GM21576 (cell line): ENCODE results near the gene ZNF425.
"Not testable (repeated sequence)": the region's sequence is repeated elsewhere in the genome, so short reads cannot be mapped to it uniquely, and the experiment has no call there.

Experiments
- ATAC-seq: cut with Tn5 transposase; IDR thresholded peaks from one replicate; pipeline ENCODE4 v1.9.1; 2021; ENCODE audit warnings: mild to moderate bottlenecking, moderate library complexity; ENCODE audit not compliant: unreplicated experiment

Gene ZNF425

DNA sequence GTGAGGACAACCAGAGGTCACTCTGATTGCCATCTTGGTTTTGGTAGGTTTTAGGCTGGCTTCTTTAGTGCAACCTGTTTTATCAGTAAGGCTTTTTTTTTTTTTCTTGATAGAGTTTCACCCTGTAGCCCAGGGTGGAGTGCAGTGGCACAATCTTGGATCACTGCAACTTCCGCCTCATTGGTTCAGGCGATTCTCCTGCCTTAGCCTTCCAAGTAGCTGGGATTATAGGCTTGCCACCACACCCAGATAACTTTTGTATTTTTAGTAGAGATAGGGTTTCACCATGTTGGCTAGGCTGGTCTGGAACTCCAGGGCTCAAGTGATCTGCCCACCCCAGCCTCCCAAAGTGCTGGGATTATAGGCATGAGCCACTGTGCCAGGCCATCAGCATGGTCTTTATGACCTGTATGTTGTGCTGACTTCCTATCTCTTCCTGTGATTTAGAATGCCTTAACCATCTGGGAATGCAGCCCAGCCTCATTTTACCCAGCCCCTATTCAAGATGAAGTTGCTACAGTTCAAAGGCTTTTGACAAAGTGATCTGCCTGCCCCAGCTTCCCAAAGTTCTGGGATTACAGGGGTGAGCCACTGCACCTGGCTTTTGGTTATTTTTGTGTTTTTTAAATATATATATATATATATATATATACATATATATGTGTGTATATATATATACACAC lies 7.0 kb upstream of the ZNF425 start:
- ATAC-seq: no peak

DNA sequence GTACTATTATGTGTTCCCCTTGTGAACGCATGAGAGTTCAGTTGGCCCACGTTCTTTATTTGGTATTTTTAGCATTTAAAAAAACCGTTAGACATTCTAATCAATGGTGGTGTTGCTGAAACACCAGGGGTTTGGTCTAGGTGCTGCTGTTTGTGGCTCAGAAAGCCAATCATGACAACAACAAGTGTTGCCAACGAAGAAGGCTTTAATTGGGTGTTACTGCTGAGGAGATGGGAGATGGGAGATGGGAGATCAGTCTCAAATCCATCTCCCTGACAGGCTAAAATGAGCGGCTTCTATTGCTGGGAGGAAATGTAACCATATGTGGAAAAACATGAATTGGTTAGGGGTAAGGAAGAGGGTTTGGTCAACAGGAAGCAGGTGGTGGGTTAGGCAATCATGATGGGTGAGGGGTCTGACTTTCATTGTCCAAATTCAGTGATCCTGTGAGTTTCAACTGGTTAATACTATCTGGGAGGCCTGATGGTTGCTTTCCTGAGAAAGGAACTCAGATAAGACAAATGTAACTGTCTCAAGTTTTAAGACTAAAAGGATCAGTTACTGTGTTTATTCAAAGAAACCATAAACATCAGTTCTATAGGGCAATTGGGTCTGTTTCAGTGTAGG lies 4.6 kb upstream of the ZNF425 start:
- no peak for ATAC-seq

DNA sequence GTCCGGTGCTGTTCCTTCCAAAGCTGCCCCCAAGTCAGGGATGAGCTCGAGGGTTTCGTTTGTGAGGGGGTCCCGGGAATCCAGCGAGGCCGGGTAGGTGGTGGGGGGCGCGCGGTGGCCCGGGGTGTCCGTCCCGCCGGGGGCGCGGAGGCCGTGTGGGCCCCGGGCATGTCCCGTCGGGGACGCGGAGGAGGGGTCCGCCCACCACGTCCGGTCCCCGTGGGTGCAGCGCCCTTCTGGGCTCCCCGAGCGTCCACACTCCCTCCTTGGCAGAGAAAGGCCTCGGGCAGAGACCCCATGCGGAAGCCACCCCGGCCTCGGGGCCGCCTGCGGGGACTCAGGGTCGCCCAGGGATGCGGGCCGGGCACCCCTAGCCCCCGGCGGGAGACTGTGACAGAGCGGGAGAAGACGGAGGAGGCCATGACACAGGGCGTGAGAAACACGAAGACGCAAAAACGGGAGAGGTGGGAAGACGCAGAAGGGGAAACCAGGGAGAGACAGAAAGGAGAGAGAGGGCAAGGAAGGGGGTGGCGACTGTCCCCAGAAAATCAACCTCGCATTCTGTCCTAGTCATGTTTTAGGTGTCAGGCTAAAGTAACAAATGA lies 640 bp upstream of the ZNF425 start:
- ATAC-seq: peak; percentile 38

DNA sequence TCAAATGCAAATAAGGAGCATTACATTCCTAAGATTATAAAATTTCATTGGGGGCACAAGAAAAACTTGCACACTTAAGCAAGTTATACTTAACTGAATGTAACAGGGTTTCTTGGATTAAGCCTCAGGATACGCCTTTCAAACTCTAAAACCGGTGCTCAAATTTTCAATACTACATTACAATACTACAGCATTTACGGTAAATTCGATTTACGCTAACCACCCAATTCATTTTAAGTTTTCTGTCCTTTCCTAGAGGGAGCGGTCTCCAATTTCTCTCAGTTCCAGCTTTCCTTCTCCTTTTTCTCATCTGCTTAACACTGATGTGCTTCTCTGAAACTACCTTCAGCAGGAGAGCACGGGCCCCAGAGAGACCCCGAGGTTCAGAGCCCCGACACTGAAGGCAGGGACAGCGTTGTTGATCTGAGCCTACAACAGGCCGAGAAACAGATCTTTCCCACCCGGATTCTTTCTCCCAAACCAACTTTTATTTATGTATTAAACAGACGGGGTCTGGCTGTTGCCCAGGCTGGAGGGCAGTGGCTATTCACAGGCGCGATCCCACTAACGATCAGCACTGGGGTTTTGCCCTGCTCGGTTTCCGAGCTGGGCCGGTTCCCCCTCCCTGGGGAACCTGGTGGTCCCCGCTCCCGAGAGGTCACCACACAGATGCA lies 798 bp downstream of the ZNF425 start:
- no peak for ATAC-seq

GRCh38 chr7:149109969-149110368 lies 16.2 kb downstream of the ZNF425 start:
- ATAC-seq: no peak

GRCh38 chr7:149104749-149105148 lies 21.4 kb downstream of the ZNF425 start:
- ATAC-seq: no peak

DNA sequence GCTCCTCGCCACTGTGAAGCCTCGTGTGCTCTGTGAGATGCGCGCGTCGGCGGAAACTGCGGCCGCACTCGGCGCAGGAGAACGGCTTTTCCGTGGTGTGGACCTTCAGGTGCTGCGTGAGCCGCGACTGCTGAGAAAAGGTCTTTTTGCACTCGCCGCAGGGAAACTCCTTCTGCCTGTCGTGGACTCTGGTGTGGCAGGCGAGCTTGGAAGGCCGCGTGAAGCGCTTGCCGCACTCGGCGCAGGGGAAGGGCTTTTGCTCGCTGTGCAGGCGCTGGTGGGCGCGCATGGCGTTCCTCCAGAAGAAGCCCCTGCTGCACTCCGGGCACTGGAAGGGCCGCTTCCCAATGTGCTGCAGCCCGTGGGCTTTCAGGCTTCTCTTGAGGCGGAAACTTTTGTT lies 21.9 kb downstream of the ZNF425 start:
- no peak for ATAC-seq

DNA sequence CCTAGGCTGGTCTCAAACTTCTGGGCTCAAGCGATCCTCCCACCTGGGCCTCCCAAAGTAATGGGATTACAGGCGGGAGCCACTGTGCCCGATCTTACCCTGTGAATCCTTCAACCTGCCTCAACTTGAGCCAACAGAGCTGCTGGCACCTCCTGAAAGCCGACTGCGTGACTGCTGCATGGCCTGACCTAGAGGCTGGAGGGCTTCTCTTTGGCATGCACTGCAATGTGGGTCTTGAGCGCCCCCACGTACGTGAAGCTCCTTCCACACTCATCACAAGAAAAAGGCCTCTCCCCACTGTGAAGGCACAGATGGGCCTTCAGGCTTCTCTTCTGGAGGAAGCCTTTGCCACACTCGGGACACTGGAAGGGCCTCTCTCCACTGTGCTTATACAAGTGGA lies 22.7 kb downstream of the ZNF425 start:
- no peak for ATAC-seq

GRCh38 chr7:149102666-149103065 lies 23.5 kb downstream of the ZNF425 start:
- no peak for ATAC-seq

DNA sequence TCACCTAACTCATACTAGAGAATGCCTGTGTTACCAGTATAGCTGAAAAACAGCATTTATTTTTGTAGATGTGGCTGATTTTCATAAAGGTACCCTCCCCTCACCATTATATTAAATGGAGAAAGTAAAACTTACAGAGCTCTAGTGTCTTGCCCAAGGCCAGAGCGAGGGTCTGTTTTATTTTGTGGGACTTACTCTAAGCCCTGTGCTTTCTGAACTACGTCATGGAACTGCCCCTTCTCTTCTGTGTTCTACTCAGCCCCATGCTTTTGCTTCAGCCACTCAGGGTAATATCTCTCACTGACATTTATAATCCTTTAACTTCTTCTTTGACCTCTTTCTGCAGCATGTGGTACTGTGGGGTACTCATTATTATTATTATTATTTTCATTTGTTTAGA lies 25.3 kb downstream of the ZNF425 start:
- no peak for ATAC-seq

GRCh38 chr7:149099058-149099457 lies 27.1 kb downstream of the ZNF425 start:
- ATAC-seq: no peak

DNA sequence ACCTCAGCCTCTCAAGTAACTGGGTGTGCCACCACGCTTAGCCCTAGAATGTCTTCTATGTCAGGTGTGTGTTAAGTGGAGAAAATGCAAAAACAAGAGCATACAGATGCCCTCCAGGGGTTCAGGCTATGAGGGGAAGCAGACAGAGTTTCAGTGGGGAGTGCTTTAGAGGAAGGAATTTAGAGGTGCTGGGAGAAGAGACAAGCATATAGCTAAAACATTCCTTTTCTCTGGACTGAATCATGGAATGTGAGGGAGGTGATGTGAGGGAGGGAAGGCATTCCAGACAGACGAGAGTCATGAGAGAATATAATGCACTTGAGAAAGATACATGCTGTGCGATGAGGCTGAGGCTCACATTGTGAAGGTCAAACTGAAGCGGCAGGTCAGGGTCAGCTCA lies 29.0 kb downstream of the ZNF425 start:
- no peak for ATAC-seq

- no peak for ATAC-seq
Observed at GRCh38 chr7:149093228-149093627, 32.9 kb downstream of the ZNF425 start.

DNA sequence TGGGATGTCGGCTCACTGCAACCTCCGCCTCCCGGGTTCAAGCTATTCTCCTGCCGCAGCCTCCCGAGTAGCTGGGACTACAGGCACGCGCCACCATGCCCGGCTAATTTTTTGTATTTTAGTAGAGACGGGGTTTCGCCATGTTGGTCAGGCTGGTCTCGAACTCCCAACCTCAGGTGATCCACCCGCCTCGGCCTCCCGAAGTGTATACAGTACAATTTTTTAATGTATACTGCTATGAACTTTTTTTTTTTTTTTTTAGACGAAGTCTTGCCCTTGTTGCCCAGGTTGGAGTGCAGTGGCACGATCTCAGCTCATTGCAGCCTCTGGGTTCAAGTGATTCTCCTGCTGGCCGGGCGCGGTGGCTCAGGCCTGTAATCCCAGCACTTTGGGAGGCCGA lies 33.9 kb downstream of the ZNF425 start:
- ATAC-seq: not testable (repeated sequence)

- ATAC-seq: peak; percentile 82
Observed at GRCh38 chr7:149090397-149091195, 35.5 kb downstream of the ZNF425 start, which contains the start of gene ZNF786. ZNF786 (minus strand) TSS chr7:149090718; CDS start chr7:149090640, 78 bp downstream.

DNA sequence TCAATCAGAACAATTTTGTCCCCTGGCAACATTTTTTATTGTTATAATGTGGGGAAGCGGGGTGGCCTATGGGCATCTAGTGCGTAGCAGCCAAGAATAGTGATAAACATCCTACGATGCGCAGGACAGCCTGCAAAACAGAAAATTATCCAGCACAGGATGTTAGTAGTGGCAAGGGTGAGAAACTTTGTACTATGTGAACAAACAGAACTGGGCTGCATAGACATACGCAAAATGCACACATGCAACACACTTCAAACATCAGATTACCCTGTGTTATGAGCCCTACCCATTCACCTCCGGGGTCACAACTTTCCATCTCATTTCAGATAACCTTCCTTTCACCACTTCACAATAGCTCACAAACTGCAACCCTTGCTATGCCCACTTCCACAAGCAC lies 38.7 kb downstream of the ZNF425 start:
- no peak for ATAC-seq

- no peak for ATAC-seq
Observed at GRCh38 chr7:149085866-149086265, 40.3 kb downstream of the ZNF425 start.

DNA sequence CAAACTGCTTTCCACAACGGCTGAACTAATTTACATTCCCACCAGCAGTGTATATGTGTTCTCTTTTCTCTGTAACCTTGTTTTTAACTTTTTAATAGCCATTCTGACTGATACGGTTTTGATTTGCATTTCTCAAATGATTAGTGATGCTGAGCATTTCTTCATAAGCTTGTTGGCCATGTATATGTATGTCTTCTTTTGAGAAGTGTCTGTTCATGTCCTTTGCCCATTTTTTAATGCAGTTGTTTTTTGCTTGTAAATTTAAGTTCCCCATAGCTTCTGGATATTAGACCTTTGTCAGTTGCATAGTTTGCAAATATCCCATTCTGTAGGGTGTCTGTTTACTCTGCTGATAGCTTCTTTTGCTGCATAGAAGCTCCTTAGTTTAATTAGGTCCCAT lies 41.7 kb downstream of the ZNF425 start:
- no peak for ATAC-seq

- ATAC-seq: no peak
Observed at GRCh38 chr7:149081914-149082313, 44.2 kb downstream of the ZNF425 start.

DNA sequence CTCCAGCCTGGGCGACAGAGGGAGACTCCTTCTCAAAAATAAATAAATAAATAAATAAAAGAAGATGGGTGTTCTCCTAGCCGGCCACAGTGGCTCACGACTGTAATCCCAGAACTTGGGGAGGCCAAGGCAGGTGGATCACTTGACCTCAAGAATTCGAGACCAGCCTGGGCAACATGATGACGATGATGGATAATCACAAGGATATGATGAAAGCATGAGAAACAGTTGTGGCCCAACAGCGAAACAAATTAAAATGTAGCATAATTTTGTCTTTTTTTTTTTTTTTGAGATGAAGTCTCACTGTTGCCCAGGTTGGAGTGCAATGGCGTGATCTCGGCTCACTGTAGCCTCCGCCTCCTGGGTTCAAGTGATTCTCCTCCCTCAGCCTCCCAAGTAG lies 48.5 kb downstream of the ZNF425 start:
- ATAC-seq: no peak

DNA sequence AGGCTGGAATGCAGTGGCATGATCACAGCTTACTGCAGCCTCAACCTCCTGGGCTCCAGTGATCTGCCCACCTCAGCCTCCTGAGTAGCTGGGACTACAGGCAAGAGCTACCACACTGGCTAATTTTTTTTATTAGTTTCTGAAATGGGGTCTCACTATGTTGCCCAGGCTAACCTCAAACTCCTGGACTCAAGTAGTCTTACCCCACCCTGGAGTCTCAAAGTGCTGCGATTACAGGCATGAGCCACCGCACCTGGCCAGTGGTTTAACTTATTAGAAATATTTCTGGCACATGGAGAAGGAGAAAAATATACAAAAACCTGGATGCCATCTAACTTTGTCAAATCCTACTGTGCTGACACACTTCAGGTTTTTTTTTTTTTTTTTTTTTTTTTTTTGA lies 50.8 kb downstream of the ZNF425 start:
- ATAC-seq: no peak
